Measurements from ENCODE around the gene ASF1B.

DNA sequence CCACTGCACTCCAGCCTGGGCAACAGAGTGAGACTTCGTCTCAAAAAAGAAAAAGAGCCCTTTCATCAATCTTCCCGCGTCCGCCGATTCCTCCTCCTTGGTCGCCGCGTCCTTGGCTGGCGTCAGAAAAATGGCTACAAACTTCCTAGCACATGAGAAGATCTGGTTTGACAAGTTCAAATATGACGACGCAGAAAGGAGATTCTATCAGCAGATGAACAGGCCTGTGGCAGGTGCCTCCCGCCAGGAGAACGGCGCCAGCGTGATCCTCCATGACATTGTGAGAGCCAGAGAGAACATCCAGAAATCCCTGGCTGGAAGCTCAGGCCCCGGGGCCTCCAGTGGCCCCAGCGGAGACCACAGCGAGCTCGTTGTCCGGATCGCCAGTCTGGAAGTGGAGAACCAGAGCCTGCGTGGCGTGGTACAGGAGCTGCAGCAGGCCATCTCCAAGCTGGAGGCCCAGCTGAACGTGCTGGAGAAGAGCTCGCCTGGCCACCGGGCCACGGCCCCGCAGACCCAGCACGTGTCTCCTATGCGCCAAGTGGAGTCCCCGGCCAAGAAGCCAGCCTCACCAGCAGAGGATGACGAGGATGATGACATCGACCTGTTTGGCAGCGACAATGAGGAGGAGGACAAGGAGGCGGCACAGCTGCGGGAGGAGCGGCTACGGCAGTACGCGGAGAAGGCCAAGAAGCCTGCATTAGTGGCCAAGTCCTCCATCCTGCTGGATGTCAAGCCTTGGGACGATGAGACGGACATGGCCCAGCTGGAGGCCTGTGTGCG, 65.9 kb downstream of the ASF1B start:
- TF ChIP-seq CTCF (IDR thresholded peaks at IDR 0.05) (no peak), EZH2 (IDR thresholded peaks at IDR 0.05) (no peak), EZH2phosphoT487 (IDR thresholded peaks at IDR 0.05) (no peak)
